SK-N-SH treated with all-trans-retinoic acid at 6 μM for 48 hours (cell line): Measurements from ENCODE around the gene CFAP100.

ENCODE experiments used
- ATAC-seq: fragments of 200-7000 bp; cut with Tn5 transposase; 3 replicates; pipeline ENCODE4 v1.9.1; 2020; ENCODE audit warnings: mild to moderate bottlenecking, moderate library complexity
- ARNTL ChIP-seq: fragments of 450-650 bp; formaldehyde crosslinking; IDR thresholded peaks from 2 replicates; pipeline ENCODE4 v1.5.0; 2020; ENCODE audit warnings: low read depth, mild to moderate bottlenecking, moderate library complexity, borderline replicate concordance
- ESRRG ChIP-seq: fragments of 250-450 bp; sonication (Bioruptor Pico); IDR thresholded peaks from 2 replicates; pipeline ENCODE4 v1.6.1; 2021; ENCODE audit warnings: mild to moderate bottlenecking
- GLIS3 ChIP-seq: fragments of 250-450 bp; sonication (Bioruptor Pico); IDR thresholded peaks from 2 replicates; pipeline ENCODE4 v1.5.0; 2020; ENCODE audit warnings: mild to moderate bottlenecking, moderate library complexity
- ISL1 ChIP-seq: fragments of 250-450 bp; sonication (Bioruptor Pico); IDR thresholded peaks from 2 replicates; pipeline ENCODE4 v2.1.2; 2022; ENCODE audit warnings: mild to moderate bottlenecking, moderate library complexity
- OSR1 ChIP-seq: fragments of 250-450 bp; sonication (Bioruptor Pico); IDR thresholded peaks from 2 replicates; pipeline ENCODE4 v1.8.0; 2022; ENCODE audit warnings: moderate library complexity, mild to moderate bottlenecking, inconsistent platforms
- PPARA ChIP-seq: fragments of 250-450 bp; sonication (Bioruptor Pico); IDR thresholded peaks from 2 replicates; pipeline ENCODE4 v1.5.0; 2020; ENCODE audit warnings: mild to moderate bottlenecking, borderline replicate concordance
- RARB ChIP-seq: fragments of 250-450 bp; sonication (Bioruptor Pico); IDR thresholded peaks from 2 replicates; pipeline ENCODE4 v1.8.0; 2021; ENCODE audit warnings: mild to moderate bottlenecking, moderate library complexity
- SNAI2 ChIP-seq: fragments of 250-450 bp; sonication (Bioruptor Pico); IDR thresholded peaks from 2 replicates; pipeline ENCODE4 v1.5.0; 2020; ENCODE audit warnings: mild to moderate bottlenecking, moderate library complexity
- TCF4 ChIP-seq: fragments of 250-450 bp; sonication (Bioruptor Pico); IDR thresholded peaks from 2 replicates; pipeline ENCODE4 v1.8.0; 2021; ENCODE audit warnings: mild to moderate bottlenecking, moderate library complexity, borderline replicate concordance
- TSHZ2 ChIP-seq: fragments of 250-450 bp; sonication (Bioruptor Pico); IDR thresholded peaks from 2 replicates; pipeline ENCODE4 v1.5.0; 2020; ENCODE audit warnings: mild to moderate bottlenecking, moderate library complexity
- ZFP30 ChIP-seq: fragments of 450-650 bp; formaldehyde crosslinking; IDR thresholded peaks from 2 replicates; pipeline ENCODE4 v1.5.0; 2022; ENCODE audit warnings: mild to moderate bottlenecking, moderate library complexity
- ZNF565 ChIP-seq: fragments of 450-650 bp; formaldehyde crosslinking; conservative IDR thresholded peaks from 2 replicates; pipeline ENCODE4 v1.5.0; 2020; ENCODE audit warnings: low read depth, mild to moderate bottlenecking, moderate library complexity
- ZNF70 ChIP-seq: fragments of 450-650 bp; formaldehyde crosslinking; IDR thresholded peaks from 2 replicates; pipeline ENCODE4 v1.5.0; 2020; ENCODE audit warnings: mild to moderate bottlenecking, moderate library complexity
- ZNF8 ChIP-seq: fragments of 450-650 bp; formaldehyde crosslinking; IDR thresholded peaks from 2 replicates; pipeline ENCODE4 v1.5.0; 2020; ENCODE audit warnings: mild to moderate bottlenecking, moderate library complexity
- TF ChIP-seq, protein P1 (sequence below): fragments of 250-450 bp; sonication (Bioruptor Pico); IDR thresholded peaks from 2 replicates; pipeline ENCODE4 v1.8.0; 2021; ENCODE audit warnings: low read depth, mild to moderate bottlenecking, moderate library complexity, borderline replicate concordance
- TF ChIP-seq, protein P2 (sequence below): fragments of 250-450 bp; sonication (Bioruptor Pico); IDR thresholded peaks from 2 replicates; pipeline ENCODE4 v1.8.0; 2020; ENCODE audit warnings: mild to moderate bottlenecking, moderate library complexity, borderline replicate concordance
- TF ChIP-seq, protein P3 (sequence below): fragments of 250-450 bp; sonication (Bioruptor Pico); IDR thresholded peaks from 2 replicates; pipeline ENCODE4 v1.5.1; 2020; ENCODE audit warnings: low read depth, mild to moderate bottlenecking, moderate library complexity

CFAP100 gene

GRCh38 chr3:126380011-126380768, 14.5 kb upstream of the CFAP100 start (continued):
- TF ChIP-seq, protein P1, sequence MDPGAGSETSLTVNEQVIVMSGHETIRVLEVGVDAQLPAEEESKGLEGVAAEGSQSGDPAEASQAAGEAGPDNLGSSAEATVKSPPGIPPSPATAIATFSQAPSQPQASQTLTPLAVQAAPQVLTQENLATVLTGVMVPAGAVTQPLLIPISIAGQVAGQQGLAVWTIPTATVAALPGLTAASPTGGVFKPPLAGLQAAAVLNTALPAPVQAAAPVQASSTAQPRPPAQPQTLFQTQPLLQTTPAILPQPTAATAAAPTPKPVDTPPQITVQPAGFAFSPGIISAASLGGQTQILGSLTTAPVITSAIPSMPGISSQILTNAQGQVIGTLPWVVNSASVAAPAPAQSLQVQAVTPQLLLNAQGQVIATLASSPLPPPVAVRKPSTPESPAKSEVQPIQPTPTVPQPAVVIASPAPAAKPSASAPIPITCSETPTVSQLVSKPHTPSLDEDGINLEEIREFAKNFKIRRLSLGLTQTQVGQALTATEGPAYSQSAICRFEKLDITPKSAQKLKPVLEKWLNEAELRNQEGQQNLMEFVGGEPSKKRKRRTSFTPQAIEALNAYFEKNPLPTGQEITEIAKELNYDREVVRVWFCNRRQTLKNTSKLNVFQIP (CRISPR knock-in tag), result no peak
- no peak for TF ChIP-seq ARNTL (CRISPR knock-in tag)

- no peak for ATAC-seq
- TF ChIP-seq SNAI2 (CRISPR knock-in tag) (no peak), OSR1 (CRISPR knock-in tag) (no peak), RARB (CRISPR knock-in tag) (no peak), ZNF70 (CRISPR knock-in tag) (no peak)
- TF ChIP-seq, protein P2, sequence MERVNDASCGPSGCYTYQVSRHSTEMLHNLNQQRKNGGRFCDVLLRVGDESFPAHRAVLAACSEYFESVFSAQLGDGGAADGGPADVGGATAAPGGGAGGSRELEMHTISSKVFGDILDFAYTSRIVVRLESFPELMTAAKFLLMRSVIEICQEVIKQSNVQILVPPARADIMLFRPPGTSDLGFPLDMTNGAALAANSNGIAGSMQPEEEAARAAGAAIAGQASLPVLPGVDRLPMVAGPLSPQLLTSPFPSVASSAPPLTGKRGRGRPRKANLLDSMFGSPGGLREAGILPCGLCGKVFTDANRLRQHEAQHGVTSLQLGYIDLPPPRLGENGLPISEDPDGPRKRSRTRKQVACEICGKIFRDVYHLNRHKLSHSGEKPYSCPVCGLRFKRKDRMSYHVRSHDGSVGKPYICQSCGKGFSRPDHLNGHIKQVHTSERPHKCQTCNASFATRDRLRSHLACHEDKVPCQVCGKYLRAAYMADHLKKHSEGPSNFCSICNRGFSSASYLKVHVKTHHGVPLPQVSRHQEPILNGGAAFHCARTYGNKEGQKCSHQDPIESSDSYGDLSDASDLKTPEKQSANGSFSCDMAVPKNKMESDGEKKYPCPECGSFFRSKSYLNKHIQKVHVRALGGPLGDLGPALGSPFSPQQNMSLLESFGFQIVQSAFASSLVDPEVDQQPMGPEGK (CRISPR knock-in tag), result no peak
- TF ChIP-seq, all 23 proteins: peak for 0
Observed at GRCh38 chr3:126381966-126382365, 12.7 kb upstream of the CFAP100 start.

- ATAC-seq, result peak; percentile 99
- TF ChIP-seq ZNF565, result no peak
- no peak for TF ChIP-seq TCF4
- no peak for TF ChIP-seq ZNF70 (CRISPR knock-in tag)
- no peak for TF ChIP-seq ARNTL (CRISPR knock-in tag)
- no peak for TF ChIP-seq RARB (CRISPR knock-in tag)
- TF ChIP-seq, protein P1 (CRISPR knock-in tag), result no peak
- no peak for TF ChIP-seq OSR1 (CRISPR knock-in tag)
- TF ChIP-seq PPARA (CRISPR knock-in tag), result no peak
- no peak for TF ChIP-seq ISL1
- no peak for TF ChIP-seq GLIS3 (CRISPR knock-in tag)
- TF ChIP-seq SNAI2 (CRISPR knock-in tag), result no peak
- TF ChIP-seq ZNF8 (CRISPR knock-in tag), result no peak
- TF ChIP-seq, protein P2 (CRISPR knock-in tag), result no peak
- TF ChIP-seq ZFP30 (CRISPR knock-in tag), result no peak
- no peak for TF ChIP-seq TSHZ2 (CRISPR knock-in tag)
- no peak for TF ChIP-seq ESRRG (CRISPR knock-in tag)
- TF ChIP-seq, protein P3, sequence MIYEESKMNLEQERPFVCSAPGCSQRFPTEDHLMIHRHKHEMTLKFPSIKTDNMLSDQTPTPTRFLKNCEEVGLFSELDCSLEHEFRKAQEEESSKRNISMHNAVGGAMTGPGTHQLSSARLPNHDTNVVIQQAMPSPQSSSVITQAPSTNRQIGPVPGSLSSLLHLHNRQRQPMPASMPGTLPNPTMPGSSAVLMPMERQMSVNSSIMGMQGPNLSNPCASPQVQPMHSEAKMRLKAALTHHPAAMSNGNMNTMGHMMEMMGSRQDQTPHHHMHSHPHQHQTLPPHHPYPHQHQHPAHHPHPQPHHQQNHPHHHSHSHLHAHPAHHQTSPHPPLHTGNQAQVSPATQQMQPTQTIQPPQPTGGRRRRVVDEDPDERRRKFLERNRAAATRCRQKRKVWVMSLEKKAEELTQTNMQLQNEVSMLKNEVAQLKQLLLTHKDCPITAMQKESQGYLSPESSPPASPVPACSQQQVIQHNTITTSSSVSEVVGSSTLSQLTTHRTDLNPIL (CRISPR knock-in tag), result no peak
Observed at GRCh38 chr3:126389112-126389793, 5.5 kb upstream of the CFAP100 start.
